K562 (cell line): ENCODE measurements around the gene SLC49A3. TPM values are rescaled to one million over a fixed set of nuclear protein-coding genes. Genes with fewer than 3 reads are reported as not detected.

Source experiments
- ATF4 ChIP-seq: fragments of 450-650 bp; formaldehyde crosslinking; IDR thresholded peaks from 2 replicates; pipeline ENCODE4 v1.4.0; 2022; ENCODE audit warnings: mild to moderate bottlenecking, moderate library complexity
- CC2D1A ChIP-seq: fragments of 450-650 bp; IDR thresholded peaks from 2 replicates; pipeline ENCODE4 v1.6.1; 2017; ENCODE audit warnings: mild to moderate bottlenecking
- EHMT2 ChIP-seq: fragments of 450-650 bp; IDR thresholded peaks from 2 replicates; pipeline ENCODE4 v1.6.1; 2018; ENCODE audit warnings: antibody characterized with exemption
- ELF2 ChIP-seq: fragments of 250-450 bp; sonication (Bioruptor Pico); IDR thresholded peaks from 2 replicates; pipeline ENCODE4 v1.5.0; 2021; ENCODE audit warnings: mild to moderate bottlenecking
- ILK ChIP-seq: fragments of 450-650 bp; IDR thresholded peaks from 2 replicates; pipeline ENCODE4 v1.6.1; 2016; ENCODE audit warnings: missing genetic modification characterization, low read depth, mild to moderate bottlenecking, missing compliant biosample characterization, moderate library complexity, borderline replicate concordance
- LARP7 ChIP-seq: fragments of 450-650 bp; IDR thresholded peaks from 2 replicates; pipeline ENCODE4 v1.6.1; 2016
- MAZ ChIP-seq, 2 experiments: fragments of 450-650 bp in 1 of 2; sonication (generic) in 1 of 2; formaldehyde crosslinking; IDR thresholded peaks in 1 of 2; conservative IDR thresholded peaks in 1 of 2; 2 replicates each; pipeline versions ENCODE4 v1.4.0 to v1.5.0; 2020; ENCODE audit warnings: mild to moderate bottlenecking in 1 of 2, missing genetic modification reagents in 1 of 2
- MEIS2 ChIP-seq: fragments of 450-650 bp; IDR thresholded peaks from 2 replicates; pipeline ENCODE4 v1.6.1; 2014; ENCODE audit warnings: mild to moderate bottlenecking; ENCODE audit not compliant: partially characterized antibody
- MGA ChIP-seq: fragments of 450-650 bp; IDR thresholded peaks from 2 replicates; pipeline ENCODE4 v1.6.1; 2016; ENCODE audit warnings: mild to moderate bottlenecking, moderate library complexity
- PCBP2 ChIP-seq: fragments of 200-400 bp; formaldehyde crosslinking; IDR thresholded peaks from 2 replicates; pipeline ENCODE4 v1.6.1; 2018; ENCODE audit warnings: low read length, low read depth, mild to moderate bottlenecking, moderate library complexity; ENCODE audit not compliant: poor library complexity, severe bottlenecking
- TOE1 ChIP-seq, 2 experiments: fragments of 450-650 bp in 1 of 2; sonication (generic) in 1 of 2; formaldehyde crosslinking in 1 of 2; IDR thresholded peaks; 2 replicates each; pipeline versions ENCODE4 v1.7.1 to v1.8.0; 2016 to 2022; ENCODE audit warnings: borderline replicate concordance in 2 of 2, mild to moderate bottlenecking in 2 of 2, antibody characterized with exemption in 1 of 2, inconsistent platforms in 1 of 2, low read depth in 1 of 2, missing genetic modification reagents in 1 of 2, moderate library complexity in 1 of 2
- polyA plus RNA-seq, 8 experiments: library from polyadenylated mRNA; depleted of rRNA in 4 of 8; stranded (reverse) in 5 of 8; unstranded in 3 of 8; fragments of >200 nt; fragmentation: Nextera tagmentation in 2 of 8; fragmentation: Illumina TruSeq in 1 of 8; extraction: Ambion mirVana in 2 of 8; extraction: Trizol in 1 of 8; gene quantifications; 2 replicates each; pipeline versions ENCODE4 v1.2.1 to v1.2.3, GENCODE V29; 2011 to 2014; ENCODE audit warnings: inconsistent platforms in 1 of 8, missing spikeins in 1 of 8
- total RNA-seq, 7 experiments: library from RNA; depleted of rRNA in 6 of 7; stranded (reverse); fragments of >200 nt in 6 of 7; fragmentation: Illumina TruSeq in 2 of 7; extraction: Trizol in 2 of 7; gene quantifications; 2 replicates each; pipeline versions ENCODE4 v1.2.1 to v1.2.3, GENCODE V29; 2011 to 2021; ENCODE audit warnings: low replicate concordance in 1 of 7

Gene SLC49A3
- total and polyA plus RNA-seq, 9 of the 15 experiments (the other 6 are each of a cell fraction or from before 2014, with no cell fraction given): 0.24 to 0.41 TPM; not detected in 7

GRCh38 chr4:705278-706082, 16.5 kb upstream of the SLC49A3 start, which contains the start of gene PCGF3 (continued):
- TF ChIP-seq MAZ (CRISPR knock-in tag; conservative IDR thresholded peaks at IDR 0.05 in 1 of 2, IDR thresholded peaks at IDR 0.05 in 1 of 2) (peak; percentile 41 to 80; a peak in 3 of 4 replicates), LARP7 (peak; percentile 90), MGA (no peak; the same call in 1 of the 2 replicates), ILK (tag) (no peak), TOE1 (IDR thresholded peaks at IDR 0.05; ENCODE audit: borderline replicate concordance) (0 out of 2 replicates have a peak, but pooled peaks have one; percentile 52), TOE1 (CRISPR knock-in tag; IDR thresholded peaks at IDR 0.05; ENCODE audit: borderline replicate concordance, low read depth) (no peak), MEIS2 (peak; percentile 25), CC2D1A (peak; percentile 9; the same call in 1 of the 2 replicates), EHMT2 (0 out of 2 replicates have a peak, but pooled peaks have one; percentile 1), PCBP2 (no peak), ELF2 (CRISPR knock-in tag) (no peak), ATF4 (CRISPR knock-in tag) (no peak)
